ENCODE results near the gene MISP.

DNA sequence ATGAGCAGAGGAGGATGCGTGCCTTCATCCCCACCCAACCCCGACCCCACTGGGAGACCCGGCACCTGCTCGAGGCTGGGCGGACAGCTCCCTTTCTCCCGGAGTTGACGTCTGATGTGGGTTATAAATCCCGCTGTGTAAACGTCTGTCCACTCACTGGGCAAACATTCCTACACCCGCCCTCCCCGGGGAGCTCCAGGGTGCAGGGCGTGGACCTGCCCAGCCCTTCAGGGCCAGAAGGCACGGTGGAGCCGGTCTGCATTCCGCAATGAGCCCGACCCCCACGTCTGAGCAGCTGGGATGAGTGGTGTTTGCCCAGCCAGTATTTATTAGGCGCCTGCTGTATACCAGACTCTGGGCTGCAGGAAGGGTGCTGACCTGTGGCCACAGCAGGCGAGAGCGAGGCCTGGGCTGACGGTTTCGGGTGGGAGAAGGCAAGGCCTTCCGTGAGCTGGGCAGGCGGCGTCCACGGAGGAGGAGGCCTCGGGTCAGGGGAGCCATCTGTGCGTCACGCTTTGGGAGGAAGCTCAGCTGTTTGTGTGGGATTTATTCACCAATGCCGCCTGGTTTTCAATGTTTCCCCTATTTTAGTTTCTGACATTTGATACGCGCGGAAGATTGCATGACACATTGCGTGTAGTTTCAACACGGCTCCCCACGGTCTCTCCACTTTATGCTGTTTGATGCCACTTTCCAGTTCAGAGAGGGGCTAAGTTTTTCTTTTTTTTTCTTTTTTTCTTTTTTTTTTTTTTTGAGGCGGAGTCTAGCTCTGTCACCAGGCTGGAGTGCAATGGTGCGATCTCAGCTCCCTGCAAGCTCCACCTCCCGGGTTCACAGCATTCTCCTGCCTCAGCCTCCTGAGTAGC lies 2.0 kb downstream of the MISP start:
- TF ChIP-seq, protein P1, sequence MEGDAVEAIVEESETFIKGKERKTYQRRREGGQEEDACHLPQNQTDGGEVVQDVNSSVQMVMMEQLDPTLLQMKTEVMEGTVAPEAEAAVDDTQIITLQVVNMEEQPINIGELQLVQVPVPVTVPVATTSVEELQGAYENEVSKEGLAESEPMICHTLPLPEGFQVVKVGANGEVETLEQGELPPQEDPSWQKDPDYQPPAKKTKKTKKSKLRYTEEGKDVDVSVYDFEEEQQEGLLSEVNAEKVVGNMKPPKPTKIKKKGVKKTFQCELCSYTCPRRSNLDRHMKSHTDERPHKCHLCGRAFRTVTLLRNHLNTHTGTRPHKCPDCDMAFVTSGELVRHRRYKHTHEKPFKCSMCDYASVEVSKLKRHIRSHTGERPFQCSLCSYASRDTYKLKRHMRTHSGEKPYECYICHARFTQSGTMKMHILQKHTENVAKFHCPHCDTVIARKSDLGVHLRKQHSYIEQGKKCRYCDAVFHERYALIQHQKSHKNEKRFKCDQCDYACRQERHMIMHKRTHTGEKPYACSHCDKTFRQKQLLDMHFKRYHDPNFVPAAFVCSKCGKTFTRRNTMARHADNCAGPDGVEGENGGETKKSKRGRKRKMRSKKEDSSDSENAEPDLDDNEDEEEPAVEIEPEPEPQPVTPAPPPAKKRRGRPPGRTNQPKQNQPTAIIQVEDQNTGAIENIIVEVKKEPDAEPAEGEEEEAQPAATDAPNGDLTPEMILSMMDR (IDR thresholded peaks at IDR 0.05) = no peak
- no peak for TF ChIP-seq EZH2phosphoT487 (IDR thresholded peaks at IDR 0.05)

Measured in neural progenitor cell (in vitro differentiated cells).